ENCODE measurements around the gene STX18.

DNA sequence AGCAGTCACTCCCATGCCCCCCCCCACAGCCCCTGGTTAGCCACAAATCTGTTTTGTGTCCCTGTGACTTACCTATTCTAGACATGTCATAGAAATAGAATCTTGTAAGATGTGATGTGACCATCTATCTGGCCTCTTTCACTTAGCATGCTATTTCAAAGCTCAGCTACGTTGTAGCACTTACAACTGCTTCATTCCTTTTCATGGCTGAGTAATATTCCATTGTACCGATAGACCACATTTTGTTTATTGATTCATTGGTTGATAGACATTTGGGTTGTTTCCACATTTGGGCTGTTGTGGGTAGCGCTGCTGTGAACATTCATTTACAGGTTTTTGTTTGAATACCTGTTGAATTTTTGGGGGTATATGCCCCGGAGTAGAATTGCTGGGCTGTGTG, 143.4 kb downstream of the STX18 start:
- TF ChIP-seq EZH2 (IDR thresholded peaks at IDR 0.05) (no peak), POLR2AphosphoS5 (IDR thresholded peaks at IDR 0.05; ENCODE audit: borderline replicate concordance, low read depth, low read length) (no peak), FOXP2 (optimal IDR thresholded peaks at IDR 0.05; ENCODE audit: control extremely low read depth, extremely low read length, insufficient read depth) (no peak)
